HFF-Myc (cell line): ENCODE results near the gene SCLY.

Experiments used
- DNase-seq: peaks from one replicate; pipeline ENCODE4 v3.0.0-alpha.2; 2011; ENCODE audit warnings: low read depth; ENCODE audit errors: extremely low read depth
- H3K4me3 ChIP-seq: replicated peaks from 2 replicates; pipeline ENCODE4 v1.5.1; 2011; ENCODE audit warnings: low read depth, mild to moderate bottlenecking, control low read depth, low read length
- TF ChIP-seq, protein P1 (sequence below): IDR thresholded peaks from 2 replicates; pipeline ENCODE4 v1.5.1; 2012; ENCODE audit warnings: mild to moderate bottlenecking, low read depth, low read length, control low read depth; ENCODE audit errors: missing control alignments

The SCLY gene

DNA sequence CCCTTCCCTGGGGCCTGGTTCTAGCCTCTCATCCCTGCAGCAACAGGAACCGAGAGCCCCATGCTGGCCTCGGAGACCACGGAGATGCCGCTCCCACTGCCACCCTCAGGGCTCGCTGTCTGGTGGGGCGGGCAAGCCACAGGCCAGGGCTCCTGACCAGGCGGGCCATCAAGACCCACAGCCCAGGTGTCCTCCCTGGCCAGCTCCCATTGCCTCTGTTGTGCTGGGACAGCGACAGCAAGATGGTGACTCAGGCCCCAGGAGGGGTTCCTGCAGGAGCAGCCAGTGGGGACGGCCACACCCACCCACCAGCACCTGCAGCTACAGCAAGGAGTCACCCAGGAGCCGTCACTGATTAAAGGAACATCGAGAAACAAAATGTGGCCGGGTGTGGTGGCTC lies 85.0 kb downstream of the SCLY start:
- TF ChIP-seq, protein P1, sequence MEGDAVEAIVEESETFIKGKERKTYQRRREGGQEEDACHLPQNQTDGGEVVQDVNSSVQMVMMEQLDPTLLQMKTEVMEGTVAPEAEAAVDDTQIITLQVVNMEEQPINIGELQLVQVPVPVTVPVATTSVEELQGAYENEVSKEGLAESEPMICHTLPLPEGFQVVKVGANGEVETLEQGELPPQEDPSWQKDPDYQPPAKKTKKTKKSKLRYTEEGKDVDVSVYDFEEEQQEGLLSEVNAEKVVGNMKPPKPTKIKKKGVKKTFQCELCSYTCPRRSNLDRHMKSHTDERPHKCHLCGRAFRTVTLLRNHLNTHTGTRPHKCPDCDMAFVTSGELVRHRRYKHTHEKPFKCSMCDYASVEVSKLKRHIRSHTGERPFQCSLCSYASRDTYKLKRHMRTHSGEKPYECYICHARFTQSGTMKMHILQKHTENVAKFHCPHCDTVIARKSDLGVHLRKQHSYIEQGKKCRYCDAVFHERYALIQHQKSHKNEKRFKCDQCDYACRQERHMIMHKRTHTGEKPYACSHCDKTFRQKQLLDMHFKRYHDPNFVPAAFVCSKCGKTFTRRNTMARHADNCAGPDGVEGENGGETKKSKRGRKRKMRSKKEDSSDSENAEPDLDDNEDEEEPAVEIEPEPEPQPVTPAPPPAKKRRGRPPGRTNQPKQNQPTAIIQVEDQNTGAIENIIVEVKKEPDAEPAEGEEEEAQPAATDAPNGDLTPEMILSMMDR, result no peak
- no peak overlapping the region for H3K4me3 ChIP-seq
- DNase-seq, result no peak

DNA sequence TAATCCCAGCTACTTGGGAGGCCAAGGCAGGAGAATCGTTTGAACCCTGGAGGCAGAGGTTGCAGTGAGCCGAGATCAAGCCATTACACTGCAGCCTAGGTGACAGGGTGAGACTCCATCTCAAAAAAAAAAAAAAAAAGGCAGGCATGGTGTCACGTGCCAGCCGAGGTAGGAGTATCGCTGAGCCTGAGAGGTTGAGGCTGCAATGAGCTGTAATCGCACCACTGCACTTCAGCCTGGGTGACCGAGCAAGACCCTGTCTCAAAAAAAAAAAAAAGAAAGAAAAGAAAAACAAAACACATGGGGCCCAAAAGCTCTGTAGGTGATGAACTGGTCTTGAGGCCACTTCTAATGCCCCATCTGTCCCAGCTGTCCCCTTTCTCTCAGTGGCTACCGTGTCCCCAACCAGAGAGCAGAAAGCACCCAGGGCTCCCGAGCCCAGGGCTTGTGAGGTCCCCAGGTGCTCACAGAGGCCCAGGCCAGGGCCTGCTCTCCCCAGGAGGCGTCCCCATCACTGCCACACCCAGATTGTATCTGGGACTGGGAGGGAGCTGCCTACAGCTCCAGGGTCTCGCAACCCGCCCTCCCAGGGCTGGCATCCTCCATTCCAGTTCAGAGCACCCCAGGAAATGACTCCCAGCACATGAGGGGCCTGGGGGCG lies 86.2 kb downstream of the SCLY start:
- no peak for DNase-seq
- TF ChIP-seq, protein P1, result no peak
- H3K4me3 ChIP-seq, result no peak overlapping the region

DNA sequence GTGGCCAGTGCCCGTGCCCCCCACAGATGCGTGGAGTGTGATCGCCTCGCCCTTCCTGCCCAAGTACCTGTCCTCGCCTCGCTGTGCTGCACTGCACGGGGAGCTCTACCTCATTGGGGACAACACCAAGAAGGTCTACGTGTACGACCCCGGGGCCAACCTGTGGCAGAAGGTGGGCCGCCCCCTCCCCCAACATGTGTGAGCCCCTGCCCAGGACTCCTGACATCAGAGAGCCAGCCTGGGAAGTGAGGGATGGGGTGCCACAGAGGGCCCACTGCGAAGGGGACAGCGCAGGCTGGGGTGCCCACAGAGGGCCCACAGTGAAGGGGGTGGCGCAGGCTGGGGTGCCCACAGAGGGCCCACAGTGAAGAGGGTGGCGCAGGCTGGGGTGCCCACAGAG lies 88.2 kb downstream of the SCLY start:
- no peak for DNase-seq
- no peak overlapping the region for H3K4me3 ChIP-seq
- TF ChIP-seq, protein P1, result no peak
